OCI-LY1 (cell line): ENCODE data around the gene SORCS3.

Experiments
- H2AFZ ChIP-seq: fragments of 200-600 bp; sonication (generic), shearing (Covaris generic); 2 replicates; pipeline ENCODE4 v1.6.0; 2014; ENCODE audit warnings: antibody characterized with exemption, mild to moderate bottlenecking, low read length
- H3F3A ChIP-seq: fragments of 200-600 bp; sonication (generic), shearing (Covaris generic); 2 replicates; pipeline ENCODE4 v1.6.0; 2014; ENCODE audit warnings: mild to moderate bottlenecking, antibody characterized with exemption, low read length, moderate library complexity; ENCODE audit not compliant: insufficient read depth
- H3K27ac ChIP-seq: fragments of 200-600 bp; sonication (generic); 2 replicates; pipeline ENCODE4 v1.5.1; 2014; ENCODE audit warnings: low read length, mixed run types, mild to moderate bottlenecking, low read depth; ENCODE audit not compliant: poor library complexity, severe bottlenecking
- H3K27me3 ChIP-seq: fragments of 200-600 bp; sonication (generic); 2 replicates; pipeline ENCODE4 v1.6.0; 2014; ENCODE audit warnings: antibody characterized with exemption, mild to moderate bottlenecking, low read length, moderate library complexity; ENCODE audit not compliant: insufficient read depth
- H3K36me3 ChIP-seq: fragments of 200-600 bp; sonication (generic); 2 replicates; pipeline ENCODE4 v1.6.1; 2014; ENCODE audit warnings: mild to moderate bottlenecking, antibody characterized with exemption, low read length, moderate library complexity, mixed read lengths; ENCODE audit not compliant: insufficient read depth
- H3K4me1 ChIP-seq: fragments of 200-600 bp; sonication (generic); 2 replicates; pipeline ENCODE4 v1.5.1; 2014; ENCODE audit warnings: mild to moderate bottlenecking, low read length, moderate library complexity; ENCODE audit not compliant: insufficient read depth, severe bottlenecking
- H3K4me2 ChIP-seq: fragments of 200-600 bp; sonication (generic), shearing (Covaris generic); 2 replicates; pipeline ENCODE4 v1.6.1; 2014; ENCODE audit warnings: low read length
- H3K4me3 ChIP-seq: fragments of 200-600 bp; sonication (generic); 2 replicates; pipeline ENCODE4 v1.5.1; 2014; ENCODE audit warnings: low read length, low read depth, mild to moderate bottlenecking, mixed read lengths; ENCODE audit not compliant: poor library complexity, severe bottlenecking
- H3K79me2 ChIP-seq: fragments of 200-600 bp; shearing (Covaris generic); 2 replicates; pipeline ENCODE4 v1.6.1; 2016; ENCODE audit warnings: mixed run types, low read length, mixed read lengths; ENCODE audit not compliant: insufficient read depth
- H3K9ac ChIP-seq: fragments of 200-600 bp; sonication (generic), shearing (Covaris generic); 2 replicates; pipeline ENCODE4 v1.6.1; 2014; ENCODE audit warnings: mild to moderate bottlenecking, low read length, mixed read lengths
- H3K9me2 ChIP-seq: fragments of 200-600 bp; sonication (generic), shearing (Covaris generic); 2 replicates; pipeline ENCODE4 v1.6.1; 2014; ENCODE audit warnings: low read depth, mild to moderate bottlenecking, low read length, mixed read lengths
- H3K9me3 ChIP-seq: fragments of 200-600 bp; shearing (Covaris generic); 2 replicates; pipeline ENCODE4 v1.6.1; 2014; ENCODE audit warnings: low read length, mixed read lengths
- H4K20me1 ChIP-seq: fragments of 200-600 bp; sonication (generic), shearing (Covaris generic); 2 replicates; pipeline ENCODE4 v1.6.0; 2016; ENCODE audit warnings: mild to moderate bottlenecking, low read length; ENCODE audit not compliant: insufficient read depth
- CTCF ChIP-seq: fragments of 200-600 bp; sonication (generic), shearing (Covaris generic); IDR thresholded peaks from 2 replicates; pipeline ENCODE4 v1.5.1; 2017; ENCODE audit warnings: mild to moderate bottlenecking, antibody characterized with exemption, low read length, moderate library complexity, mixed read lengths
- EZH2 ChIP-seq: fragments of 200-600 bp; sonication (generic), shearing (Covaris generic); IDR thresholded peaks from 2 replicates; pipeline ENCODE4 v1.8.0; 2017; ENCODE audit warnings: borderline replicate concordance, mixed run types, mild to moderate bottlenecking, antibody characterized with exemption, low read length, moderate library complexity, mixed read lengths

The SORCS3 gene

GRCh38 chr10:105206616-105207015 is 565.5 kb downstream of the SORCS3 start:
- Histone ChIP-seq H3K27ac (no peak overlapping the region), H3K9me2 (no peaks in the 10 kb centered on the region), H4K20me1 (no peaks in the 10 kb centered on the region), H3K4me2 (no peak overlapping the region), H3K9me3 (no peaks in the 10 kb centered on the region), H3K9ac (no peak overlapping the region), H3K4me3 (no peak overlapping the region), H3K36me3 (no peaks in the 10 kb centered on the region), H2AFZ (no peak overlapping the region), H3K4me1 (no peaks in the 10 kb centered on the region), H3F3A (no peaks in the 10 kb centered on the region), H3K79me2 (no peaks in the 10 kb centered on the region), H3K27me3 (no peaks in the 10 kb centered on the region)
- TF ChIP-seq EZH2 (no peak), CTCF (no peak)

- no peaks in the 10 kb centered on the region for H3F3A ChIP-seq
Measured at GRCh38 chr10:105207476-105207995, 566.4 kb downstream of the SORCS3 start.

GRCh38 chr10:105210546-105210945 is 569.5 kb downstream of the SORCS3 start:
- Histone ChIP-seq H4K20me1 (no peaks in the 10 kb centered on the region), H3K27ac (no peak overlapping the region), H3K36me3 (no peaks in the 10 kb centered on the region), H3K4me3 (no peak overlapping the region), H3F3A (no peaks in the 10 kb centered on the region), H3K4me2 (no peak overlapping the region), H3K79me2 (no peaks in the 10 kb centered on the region), H3K27me3 (no peaks in the 10 kb centered on the region), H3K9me3 (no peaks in the 10 kb centered on the region), H2AFZ (no peak overlapping the region), H3K9me2 (no peaks in the 10 kb centered on the region), H3K4me1 (no peaks in the 10 kb centered on the region), H3K9ac (no peak overlapping the region)
- TF ChIP-seq CTCF, result no peak
- no peak for TF ChIP-seq EZH2

More at GRCh38 chr10:105207476-105207995, 566.4 kb downstream of the SORCS3 start:
- Histone ChIP-seq H3K9ac (no peak overlapping the region), H4K20me1 (no peaks in the 10 kb centered on the region), H2AFZ (no peak overlapping the region), H3K27me3 (no peaks in the 10 kb centered on the region), H3K4me2 (no peak overlapping the region), H3K79me2 (no peaks in the 10 kb centered on the region), H3K27ac (no peak overlapping the region), H3K9me3 (no peaks in the 10 kb centered on the region), H3K9me2 (no peaks in the 10 kb centered on the region), H3K36me3 (no peaks in the 10 kb centered on the region), H3K4me3 (no peak overlapping the region), H3K4me1 (no peaks in the 10 kb centered on the region)
- TF ChIP-seq CTCF, result no peak
- no peak for TF ChIP-seq EZH2
